ENCODE measurements around the gene KLHL29. TPM values are rescaled to one million over a fixed set of nuclear protein-coding genes. Genes with fewer than 3 reads are reported as not detected.
A peak's percentile ranks its signal among the peaks of the same experiment; 100 is the strongest.
"Not testable (repeated sequence)": the region's sequence is repeated elsewhere in the genome, so short reads cannot be mapped to it uniquely, and the experiment has no call there.

Gene KLHL29
- total RNA-seq, 4 donors from 2014 or later, result 4.8 to 17.0 (median 10.5) TPM

DNA sequence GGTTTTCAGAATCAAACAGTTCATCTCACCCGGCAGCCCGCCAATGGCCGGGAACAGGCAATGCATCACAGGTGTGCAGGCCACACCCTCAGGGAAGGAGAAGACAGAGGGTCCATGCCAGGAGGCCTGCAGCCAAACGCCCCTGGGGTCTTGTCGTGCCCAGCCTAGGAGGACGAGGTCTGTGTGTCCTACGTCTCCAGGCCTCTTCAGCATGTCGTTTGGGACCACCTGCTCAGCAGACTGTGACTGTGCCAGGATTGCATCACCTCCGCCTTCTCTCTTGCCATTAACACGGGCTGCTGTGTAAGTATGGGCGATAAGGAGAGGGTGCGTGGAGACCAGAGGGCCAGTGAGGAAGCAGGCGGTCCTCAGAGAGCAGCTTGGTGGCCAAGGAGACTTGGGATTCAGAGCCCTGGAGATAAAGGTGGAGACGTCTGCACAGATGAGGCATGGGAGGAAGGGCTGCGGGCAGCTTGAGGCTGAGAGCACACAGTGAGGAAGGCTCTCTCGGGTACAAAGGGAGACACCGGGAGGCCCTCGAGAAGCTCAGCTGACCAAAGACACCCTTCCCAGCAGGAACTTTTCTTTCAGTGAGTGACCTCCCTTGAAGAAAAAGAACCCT is 37.4 kb upstream of the KLHL29 start:
- no peaks in the 10 kb centered on the region for H3K9me3 ChIP-seq
- DNase-seq, result no peak
- TF ChIP-seq, protein P1, sequence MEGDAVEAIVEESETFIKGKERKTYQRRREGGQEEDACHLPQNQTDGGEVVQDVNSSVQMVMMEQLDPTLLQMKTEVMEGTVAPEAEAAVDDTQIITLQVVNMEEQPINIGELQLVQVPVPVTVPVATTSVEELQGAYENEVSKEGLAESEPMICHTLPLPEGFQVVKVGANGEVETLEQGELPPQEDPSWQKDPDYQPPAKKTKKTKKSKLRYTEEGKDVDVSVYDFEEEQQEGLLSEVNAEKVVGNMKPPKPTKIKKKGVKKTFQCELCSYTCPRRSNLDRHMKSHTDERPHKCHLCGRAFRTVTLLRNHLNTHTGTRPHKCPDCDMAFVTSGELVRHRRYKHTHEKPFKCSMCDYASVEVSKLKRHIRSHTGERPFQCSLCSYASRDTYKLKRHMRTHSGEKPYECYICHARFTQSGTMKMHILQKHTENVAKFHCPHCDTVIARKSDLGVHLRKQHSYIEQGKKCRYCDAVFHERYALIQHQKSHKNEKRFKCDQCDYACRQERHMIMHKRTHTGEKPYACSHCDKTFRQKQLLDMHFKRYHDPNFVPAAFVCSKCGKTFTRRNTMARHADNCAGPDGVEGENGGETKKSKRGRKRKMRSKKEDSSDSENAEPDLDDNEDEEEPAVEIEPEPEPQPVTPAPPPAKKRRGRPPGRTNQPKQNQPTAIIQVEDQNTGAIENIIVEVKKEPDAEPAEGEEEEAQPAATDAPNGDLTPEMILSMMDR (IDR thresholded peaks at IDR 0.05), result no peak
- no peak for TF ChIP-seq POLR2A (IDR thresholded peaks at IDR 0.05)
- intact Hi-C loops (cut with DNase I; ENCODE audit: low total_unique reads), result no loop called here
- H3K27ac ChIP-seq, result no peak overlapping the region
- H3K4me1 ChIP-seq, result no peaks in the 10 kb centered on the region
- no peak overlapping the region for H3K4me3 ChIP-seq
- no peaks in the 10 kb centered on the region for H3K36me3 ChIP-seq
- no peaks in the 10 kb centered on the region for H3K27me3 ChIP-seq

DNA sequence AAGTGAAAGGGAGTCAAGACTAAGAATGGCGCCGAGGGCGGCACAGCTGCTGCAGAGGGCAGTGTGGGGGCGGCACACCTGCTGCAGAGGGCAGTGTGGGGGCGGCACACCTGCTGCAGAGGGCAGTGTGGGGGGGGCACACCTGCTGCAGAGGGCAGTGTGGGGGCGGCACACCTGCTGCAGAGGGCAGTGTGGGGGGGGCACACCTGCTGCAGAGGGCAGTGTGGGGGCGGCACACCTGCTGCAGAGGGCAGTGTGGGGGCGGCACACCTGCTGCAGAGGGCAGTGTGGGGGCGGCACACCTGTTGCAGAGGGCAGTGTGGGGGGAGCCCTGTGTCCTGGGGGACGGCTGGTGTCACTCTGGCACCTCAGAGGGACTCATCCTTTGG is 36.9 kb upstream of the KLHL29 start:
- DNase-seq; H3K27me3 ChIP-seq; H3K4me3 ChIP-seq; intact Hi-C loops (cut with DNase I; ENCODE audit: low total_unique reads); H3K36me3 ChIP-seq; H3K9me3 ChIP-seq; H3K4me1 ChIP-seq; H3K27ac ChIP-seq: not testable (repeated sequence)

DNA sequence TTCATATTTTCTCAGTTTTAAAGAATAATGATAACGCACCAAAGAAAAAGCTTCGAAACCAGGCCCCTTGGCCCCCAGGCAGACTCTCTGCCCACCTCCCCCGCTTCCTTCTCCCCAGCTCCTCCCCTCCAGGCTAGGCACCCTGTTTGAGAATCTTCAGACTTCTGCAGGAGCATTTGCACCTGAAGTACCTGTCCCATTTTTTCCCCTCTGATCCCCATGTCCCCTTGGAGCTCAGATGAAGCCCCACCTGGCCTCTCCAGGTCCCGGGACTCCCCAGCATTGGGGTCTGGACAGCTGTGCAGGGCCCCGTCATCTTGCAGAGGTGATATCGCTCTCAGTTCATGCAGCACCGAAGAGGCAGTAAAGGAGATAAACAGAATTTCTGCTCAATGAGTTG is 35.5 kb upstream of the KLHL29 start:
- Histone ChIP-seq H3K4me1 (no peaks in the 10 kb centered on the region), H3K4me3 (no peak overlapping the region), H3K36me3 (no peaks in the 10 kb centered on the region), H3K9me3 (no peaks in the 10 kb centered on the region), H3K27ac (no peak overlapping the region), H3K27me3 (no peaks in the 10 kb centered on the region)
- no peak for DNase-seq
- intact Hi-C loops (cut with DNase I; ENCODE audit: low total_unique reads), result no loop called here
- TF ChIP-seq, protein P1 (IDR thresholded peaks at IDR 0.05), result no peak
- no peak for TF ChIP-seq POLR2A (IDR thresholded peaks at IDR 0.05)

DNA sequence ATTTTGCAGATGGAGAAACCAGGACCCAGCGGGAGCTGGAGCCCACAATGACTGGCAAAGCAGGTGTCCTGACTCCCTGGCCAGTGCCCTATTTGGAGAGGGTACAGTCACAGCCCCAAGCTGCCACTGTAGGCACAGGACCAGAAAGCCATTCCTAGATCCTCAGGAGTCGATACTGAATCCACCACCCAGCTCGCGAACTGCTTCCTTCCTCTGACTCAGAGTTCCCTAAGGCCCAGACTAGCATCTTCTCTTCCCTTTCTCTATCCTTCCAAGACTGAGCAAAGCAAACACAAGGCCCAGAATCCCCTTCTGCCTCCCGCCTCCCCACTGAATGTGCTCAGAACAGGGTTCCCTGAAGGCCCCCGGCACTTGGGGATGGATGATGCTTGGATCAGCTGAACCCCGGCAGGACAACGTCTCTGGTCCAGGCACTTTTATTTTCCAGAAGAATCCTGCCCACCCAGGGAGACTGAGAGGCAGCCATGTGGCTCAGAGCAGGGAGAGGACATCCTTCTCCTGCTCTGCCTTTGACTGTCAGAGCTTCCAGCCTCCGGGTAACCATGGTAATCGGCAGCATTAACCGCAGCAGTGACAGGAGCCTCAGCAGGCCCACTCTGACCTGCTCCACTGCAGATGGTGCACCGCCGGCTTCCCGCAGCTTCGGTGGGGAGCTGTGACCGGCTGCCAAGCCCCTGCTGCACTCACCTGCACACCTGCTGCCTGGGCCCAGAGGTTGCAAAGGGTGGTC is 34.8 kb upstream of the KLHL29 start:
- intact Hi-C loops (cut with DNase I; ENCODE audit: low total_unique reads), result no loop called here
- no peak overlapping the region for H3K27ac ChIP-seq
- no peaks in the 10 kb centered on the region for H3K36me3 ChIP-seq
- H3K27me3 ChIP-seq, result no peaks in the 10 kb centered on the region
- H3K9me3 ChIP-seq, result no peaks in the 10 kb centered on the region
- DNase-seq, result no peak
- no peak overlapping the region for H3K4me3 ChIP-seq
- TF ChIP-seq, protein P1 (IDR thresholded peaks at IDR 0.05), result no peak
- TF ChIP-seq POLR2A (IDR thresholded peaks at IDR 0.05), result no peak
- H3K4me1 ChIP-seq, result no peaks in the 10 kb centered on the region

DNA sequence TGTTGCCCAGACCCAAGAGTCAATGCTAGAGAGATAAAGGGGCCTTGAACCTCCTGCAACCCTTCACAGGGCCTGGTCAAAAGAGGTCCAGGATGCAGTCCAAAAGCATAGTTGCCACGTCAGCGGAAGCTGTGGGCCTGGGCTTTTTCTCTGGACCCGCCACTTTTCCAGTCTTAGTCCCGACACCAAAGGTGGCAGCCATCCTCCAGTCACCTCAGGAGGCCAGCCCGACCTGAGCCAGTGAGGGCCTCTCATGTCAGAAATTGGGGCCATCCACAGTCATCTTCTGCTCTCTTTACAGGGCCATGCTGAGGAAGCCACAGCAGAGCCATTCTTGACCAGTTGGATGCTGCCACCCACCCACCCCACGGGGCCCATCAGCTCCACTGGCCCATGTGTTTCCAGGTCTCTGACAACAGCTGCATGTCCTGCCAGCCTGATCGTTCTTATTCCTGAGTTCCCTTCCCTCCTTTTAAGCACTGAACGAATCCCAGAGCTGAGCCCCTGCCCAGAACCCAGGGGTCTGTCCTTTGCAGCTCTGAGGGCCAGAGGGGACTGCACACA is 34.1 kb upstream of the KLHL29 start:
- intact Hi-C loops (cut with DNase I; ENCODE audit: low total_unique reads), result no loop called here
- no peak for DNase-seq

More for the DNA sequence above, 34.1 kb upstream of the KLHL29 start:
- Histone ChIP-seq H3K36me3 (no peaks in the 10 kb centered on the region), H3K27me3 (no peaks in the 10 kb centered on the region), H3K9me3 (no peaks in the 10 kb centered on the region), H3K4me3 (no peak overlapping the region), H3K4me1 (no peaks in the 10 kb centered on the region), H3K27ac (peak overlapping the region in 1 of 2 donors; percentile 62)
- TF ChIP-seq POLR2A (IDR thresholded peaks at IDR 0.05), result no peak
- TF ChIP-seq, protein P1 (IDR thresholded peaks at IDR 0.05), result no peak
